HG03097 (cell line): ENCODE results near the gene GPATCH11.

Experiments
- ATAC-seq: cut with Tn5 transposase; IDR thresholded peaks from one replicate; pipeline ENCODE4 v1.9.1; 2021; ENCODE audit not compliant: unreplicated experiment, low FRiP score

GPATCH11 gene

GRCh38 chr2:37104178-37104577 lies 19.9 kb downstream of the GPATCH11 start:
- ATAC-seq: no peak

GRCh38 chr2:37105150-37105549 lies 20.8 kb downstream of the GPATCH11 start:
- no peak for ATAC-seq

- no peak for ATAC-seq
Observed at GRCh38 chr2:37109523-37109922, 25.2 kb downstream of the GPATCH11 start.

- ATAC-seq: no peak
Observed at GRCh38 chr2:37110306-37111212, 26.2 kb downstream of the GPATCH11 start.

GRCh38 chr2:37111958-37112357 lies 27.6 kb downstream of the GPATCH11 start:
- no peak for ATAC-seq

- ATAC-seq: no peak
Observed at GRCh38 chr2:37117566-37117965, 33.2 kb downstream of the GPATCH11 start.

- ATAC-seq: no peak
Observed at GRCh38 chr2:37119157-37119556, 34.8 kb downstream of the GPATCH11 start.

- ATAC-seq: no peak
Observed at GRCh38 chr2:37125416-37125815, 41.1 kb downstream of the GPATCH11 start.

GRCh38 chr2:37132914-37133313 lies 48.6 kb downstream of the GPATCH11 start:
- no peak for ATAC-seq

- ATAC-seq: no peak
Observed at GRCh38 chr2:37142546-37142945, 58.2 kb downstream of the GPATCH11 start.

- ATAC-seq: no peak
Observed at GRCh38 chr2:37143974-37144373, 59.7 kb downstream of the GPATCH11 start.

- no peak for ATAC-seq
Observed at GRCh38 chr2:37146062-37146461, 61.7 kb downstream of the GPATCH11 start.

- no peak for ATAC-seq
Observed at GRCh38 chr2:37148325-37148724, 64.0 kb downstream of the GPATCH11 start.
